HG02623 (cell line): ENCODE results near the gene KRTAP8-1.

Source experiments
- ATAC-seq: cut with Tn5 transposase; IDR thresholded peaks from one replicate; pipeline ENCODE4 v1.9.1; 2021; ENCODE audit warnings: moderate library complexity; ENCODE audit not compliant: unreplicated experiment

The KRTAP8-1 gene, protein sequence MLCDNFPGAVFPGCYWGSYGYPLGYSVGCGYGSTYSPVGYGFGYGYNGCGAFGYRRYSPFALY

DNA sequence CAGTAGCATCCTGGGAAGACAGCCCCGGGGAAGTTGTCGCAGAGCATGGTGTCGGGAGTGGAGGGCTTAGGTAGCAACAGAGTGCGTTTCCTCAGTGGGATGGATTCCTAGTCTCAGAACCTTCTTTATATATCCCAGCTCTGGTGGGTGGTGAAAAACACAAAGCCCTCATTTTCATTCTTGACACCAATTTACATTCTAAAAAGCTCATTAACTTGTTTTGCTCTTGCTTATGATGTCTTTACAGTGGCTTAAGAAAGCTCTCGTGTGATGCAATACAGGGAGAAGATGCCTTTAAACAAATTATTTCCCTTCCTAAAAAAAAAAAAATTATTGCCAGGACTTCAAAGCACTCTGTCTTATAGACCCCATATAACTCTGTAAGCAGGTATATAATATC is at the start of gene KRTAP8-1:
Gene KRTAP8-1 (minus strand): TSS at position 101 of the 400 bp plus-strand sequence. CDS start 54 bp downstream, at position 47.
- no peak for ATAC-seq

DNA sequence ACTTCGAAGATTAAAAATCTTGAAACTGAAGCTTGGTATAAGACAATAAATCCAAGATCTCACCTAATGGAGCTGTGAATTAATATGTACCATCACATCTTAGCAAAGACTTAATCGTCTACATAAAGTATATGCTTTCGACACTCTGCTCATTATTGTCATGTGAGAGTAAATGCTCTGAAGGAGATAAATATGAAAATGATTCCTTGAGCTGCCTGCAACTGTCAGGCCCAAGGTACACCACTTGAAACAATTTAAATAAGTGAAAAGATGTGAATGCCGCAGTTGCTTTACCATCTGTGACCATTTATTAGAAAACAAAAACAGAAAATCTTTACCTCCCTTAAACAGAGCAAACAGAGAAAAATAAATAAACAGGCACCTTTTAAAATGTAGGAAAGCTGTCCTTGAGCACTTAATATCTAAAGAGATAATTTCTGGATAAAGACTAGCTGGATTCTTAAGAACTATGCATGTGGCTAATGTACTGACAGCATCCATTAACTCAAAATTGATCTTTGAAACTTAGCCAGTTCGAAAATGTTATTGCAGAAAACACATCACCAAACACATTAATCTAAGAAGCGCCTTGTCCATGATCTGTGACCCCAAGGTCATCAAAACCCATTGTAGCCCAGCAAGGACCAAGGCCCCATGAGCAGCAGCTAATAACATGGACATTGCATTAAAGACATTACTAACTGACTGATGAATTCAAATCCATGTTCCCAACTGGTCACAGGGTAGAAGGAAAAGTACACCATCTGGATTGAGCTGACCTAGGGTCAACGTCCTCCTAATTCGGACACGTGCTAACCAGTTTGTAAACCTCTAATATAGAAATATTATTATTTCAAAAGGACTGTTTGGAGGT is 34.8 kb upstream of the KRTAP8-1 start:
- ATAC-seq, result no peak

DNA sequence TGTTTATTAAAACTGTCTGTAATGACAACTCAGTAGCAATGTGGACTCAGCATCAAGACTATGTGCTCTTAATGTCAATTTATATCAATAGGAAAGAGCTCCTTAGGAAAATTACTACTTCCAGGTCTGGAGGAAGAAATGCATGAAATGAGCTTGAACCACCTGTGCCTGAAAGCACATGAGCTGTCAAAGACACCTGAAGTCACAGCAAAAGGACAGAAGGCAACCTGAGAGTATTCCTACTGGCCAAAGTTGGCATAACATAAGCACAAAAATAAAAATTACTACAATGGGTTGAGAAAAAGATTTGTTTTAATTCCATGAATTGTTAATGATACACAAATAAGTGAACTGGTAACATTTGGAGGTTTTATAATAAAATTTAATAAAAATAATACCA is 29.9 kb upstream of the KRTAP8-1 start:
- ATAC-seq, result no peak

DNA sequence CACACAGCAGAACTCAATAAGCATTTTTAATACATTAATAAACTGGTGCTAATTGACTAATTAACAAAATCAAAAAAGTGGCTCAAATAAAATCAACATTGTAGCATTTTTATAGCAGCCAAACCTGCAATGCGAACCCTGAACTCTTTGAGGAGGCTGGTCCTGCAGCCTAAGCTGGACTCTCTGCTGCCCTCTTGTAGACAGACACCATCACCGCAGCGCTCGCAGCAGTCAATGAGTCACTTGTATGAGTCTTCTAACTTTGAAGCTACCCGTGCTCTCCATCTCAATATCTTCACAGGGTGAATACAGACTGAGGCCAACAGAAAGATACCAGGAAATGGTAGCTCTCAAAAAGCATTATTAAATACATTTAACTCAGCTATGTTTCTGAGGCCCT is 26.2 kb upstream of the KRTAP8-1 start:
- peak; percentile 45 for ATAC-seq

DNA sequence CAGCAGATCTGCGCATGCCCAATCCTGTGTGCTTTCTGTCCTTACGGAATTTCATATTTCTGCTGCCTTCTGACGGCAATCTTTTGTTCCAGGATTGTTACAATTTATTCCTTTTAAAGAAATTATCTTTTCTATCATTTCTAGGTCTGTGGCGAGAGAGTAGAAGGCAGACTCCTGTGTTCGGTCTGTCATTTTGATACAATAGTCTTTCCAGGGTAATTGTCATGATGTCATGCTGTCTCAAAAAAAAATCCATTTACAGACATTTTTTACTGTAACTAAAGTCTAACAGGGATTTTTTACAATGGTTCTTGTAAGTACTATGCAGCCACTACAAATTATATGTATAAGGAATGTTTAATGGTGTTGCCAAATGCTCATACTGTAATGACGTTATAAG is 25.5 kb upstream of the KRTAP8-1 start:
- ATAC-seq, result no peak

DNA sequence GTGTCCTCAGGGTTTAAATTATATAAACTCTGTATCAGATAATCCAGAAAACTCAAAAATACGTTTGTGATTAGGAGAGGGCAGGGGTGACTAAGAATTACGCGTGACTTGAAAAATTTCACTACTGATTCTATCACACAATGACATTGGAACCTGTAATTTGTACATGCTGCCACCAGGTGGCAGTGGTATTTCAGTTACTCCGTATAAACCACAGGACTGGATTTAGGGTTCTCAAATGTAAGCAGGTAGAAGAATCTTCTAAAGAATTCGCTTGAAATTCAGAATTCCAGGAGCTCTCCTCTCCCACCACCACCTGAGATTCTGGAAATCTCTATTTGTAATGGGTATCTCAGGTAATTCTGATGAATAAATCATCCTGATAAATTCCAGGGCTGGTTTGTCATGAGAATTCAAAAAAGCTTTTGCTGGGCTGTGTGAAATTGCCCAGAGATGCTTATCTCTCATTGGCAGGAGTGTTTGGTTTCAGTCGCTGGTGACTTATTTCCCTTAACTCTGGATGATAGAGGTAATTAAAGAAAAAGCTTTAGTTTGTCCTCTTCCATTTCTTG is 18.2 kb upstream of the KRTAP8-1 start:
- ATAC-seq, result no peak

DNA sequence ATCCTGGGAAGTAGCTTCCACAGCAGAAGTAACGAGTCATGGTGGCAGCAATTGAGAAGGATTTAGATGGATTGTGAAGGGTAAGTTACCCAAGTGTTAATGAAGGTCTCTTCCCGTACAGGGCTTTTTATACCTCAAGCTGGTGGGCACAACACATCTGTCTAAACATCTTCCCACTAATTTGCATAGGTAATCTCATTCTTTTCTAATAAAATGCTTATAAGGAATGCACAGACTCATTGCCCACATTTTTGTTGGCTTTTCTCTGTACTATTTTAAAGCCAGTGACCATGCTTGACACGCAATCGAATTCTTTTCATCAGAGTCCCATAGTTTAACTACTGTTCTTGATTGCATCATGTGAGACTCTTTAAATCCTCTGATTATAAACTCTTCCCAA is 16.6 kb upstream of the KRTAP8-1 start, which contains the start of gene KRTAP7-1:
Gene KRTAP7-1 (minus strand): TSS at position 101 of the 400 bp plus-strand sequence. CDS start 61 bp downstream, at position 40.
- ATAC-seq, result no peak

DNA sequence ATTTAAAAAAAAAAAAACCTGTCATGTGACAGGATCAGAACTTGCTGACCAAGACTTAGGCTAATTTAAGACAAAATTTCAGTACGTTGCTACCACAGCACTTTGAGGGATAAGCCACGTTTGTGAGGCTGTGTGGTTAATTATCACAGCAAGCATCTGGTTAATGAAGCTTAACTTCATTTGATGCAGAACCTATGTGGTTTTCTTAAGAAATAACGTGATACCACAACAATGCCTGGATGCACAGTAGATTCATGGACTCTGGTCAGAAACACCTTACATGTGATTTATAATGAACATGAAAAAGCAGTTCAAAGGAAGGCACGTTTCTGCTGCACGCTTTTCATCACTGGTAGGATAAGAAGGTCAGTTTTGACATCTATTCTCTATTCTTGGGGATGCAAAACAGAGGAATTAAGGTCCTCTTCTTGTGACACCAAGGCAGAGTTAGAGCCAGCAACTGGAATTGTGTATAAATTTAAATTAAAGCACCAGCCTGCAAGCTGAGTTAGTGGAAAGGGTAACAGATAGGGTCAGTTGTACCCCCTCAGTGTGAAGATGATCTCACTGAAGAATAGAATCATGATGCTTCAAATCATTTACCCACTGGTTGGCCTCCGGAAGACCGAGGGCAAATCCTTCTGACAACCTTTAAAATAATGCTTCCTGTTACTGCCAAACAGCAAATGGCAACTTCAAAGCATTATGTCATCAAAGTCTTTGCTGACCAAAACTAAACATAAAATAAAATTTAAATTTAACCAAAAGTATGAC is 6.0 kb upstream of the KRTAP8-1 start:
- no peak for ATAC-seq

DNA sequence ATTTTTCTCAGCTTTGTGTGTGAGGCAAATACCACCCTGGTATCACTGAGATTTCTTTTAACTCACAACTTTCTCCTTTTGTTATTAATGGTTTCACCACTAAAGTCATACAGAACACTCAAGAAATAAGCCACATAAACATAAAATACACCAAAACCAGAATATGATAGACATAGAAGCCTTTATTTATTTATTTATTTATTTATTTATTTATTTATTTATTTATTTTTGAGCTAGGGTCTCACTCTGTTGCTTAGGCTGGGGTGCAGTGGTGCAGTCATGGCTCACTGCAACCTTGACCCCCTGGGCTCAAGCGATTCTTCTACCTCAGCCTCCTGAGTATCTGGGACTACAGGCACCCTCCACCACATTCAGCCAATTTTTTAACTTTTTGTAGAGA is 12.5 kb downstream of the KRTAP8-1 start:
- ATAC-seq, result no peak

DNA sequence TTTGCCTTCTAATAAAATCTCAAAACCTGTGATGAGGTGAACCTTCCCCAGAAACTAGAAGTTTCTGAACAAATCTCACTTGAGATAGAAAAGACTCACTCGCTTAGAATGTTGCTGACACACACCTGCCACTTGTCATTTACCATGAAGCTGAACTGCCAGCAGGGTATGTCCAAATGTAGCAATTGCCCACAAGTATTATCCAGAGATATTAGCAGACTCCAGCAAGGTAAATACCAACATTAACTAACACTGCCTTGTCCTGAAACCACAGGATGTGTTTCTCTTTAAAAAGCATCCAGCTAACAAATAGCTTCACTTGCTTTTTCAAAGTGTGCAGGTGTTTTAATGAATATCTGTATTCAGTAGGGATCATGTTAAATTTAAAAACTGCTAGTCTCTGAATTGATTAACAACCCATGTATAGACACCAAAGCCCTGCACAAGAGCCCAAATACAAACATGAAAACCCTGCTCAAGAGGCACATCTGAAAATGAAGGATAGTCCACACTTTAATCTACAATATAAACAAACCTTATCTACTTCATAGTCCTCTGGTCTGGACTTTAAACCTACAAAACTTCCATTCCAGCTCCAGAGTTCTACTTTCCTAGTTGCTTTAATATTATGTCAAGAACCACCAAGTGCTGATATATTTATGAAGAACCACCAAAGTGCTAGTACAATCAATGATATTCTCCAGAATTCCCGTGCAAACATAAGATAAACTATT is 19.3 kb downstream of the KRTAP8-1 start:
- ATAC-seq, result no peak

DNA sequence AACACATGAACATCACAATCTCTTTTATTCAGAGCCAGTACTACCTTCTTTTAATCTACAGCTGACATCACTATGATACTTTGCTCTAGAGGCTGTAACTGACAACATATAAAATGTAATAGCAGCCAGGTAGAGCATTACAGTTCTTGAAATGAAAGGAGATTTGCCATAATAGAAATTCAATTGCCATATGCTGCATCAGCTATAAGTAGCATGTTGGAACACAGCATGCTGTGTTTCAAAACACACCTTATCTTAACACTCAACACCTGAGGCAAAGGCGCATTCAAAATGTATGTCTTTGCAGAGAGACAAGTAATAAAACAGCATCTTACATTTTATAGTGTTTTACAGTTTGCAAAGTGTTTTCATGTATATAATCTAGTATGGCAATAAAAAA is 33.8 kb downstream of the KRTAP8-1 start:
- ATAC-seq, result no peak

DNA sequence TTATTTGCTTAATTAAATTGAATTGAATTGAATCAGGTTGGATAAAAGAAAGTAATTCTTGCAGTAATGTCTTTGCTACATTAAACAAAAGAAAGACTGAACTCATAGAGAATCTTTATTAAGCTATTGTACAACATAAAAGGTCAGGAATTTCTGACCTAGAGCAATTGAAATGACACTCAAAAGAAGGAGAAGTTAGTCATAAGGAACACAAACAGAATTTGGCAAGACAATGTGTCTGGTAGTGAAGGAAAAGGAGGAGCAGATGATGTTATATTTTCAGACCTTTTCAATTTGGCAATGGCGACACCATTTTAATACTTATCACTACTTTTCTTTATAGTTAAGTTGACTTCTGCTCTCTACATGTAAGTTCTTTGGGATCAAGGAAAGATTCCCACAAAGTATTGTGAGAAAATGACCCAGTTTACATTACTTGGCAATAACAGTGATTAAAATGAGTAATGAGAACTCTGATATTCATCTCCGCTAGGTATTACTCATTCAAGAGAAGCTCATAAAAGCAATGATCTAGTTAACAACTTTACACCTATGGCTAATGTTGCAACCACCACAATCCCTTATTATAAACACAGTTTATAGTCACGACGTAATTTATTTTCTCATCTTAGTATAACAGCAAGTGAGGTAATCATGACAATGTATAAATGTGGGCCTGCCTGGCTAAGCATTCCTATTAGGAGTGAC is 43.2 kb downstream of the KRTAP8-1 start:
- ATAC-seq, result no peak
